Hepatocyte (in vitro differentiated cells): ENCODE data around the gene IFT172.

Source experiments
- CTCF ChIP-seq: fragments of 200-600 bp; sonication (generic); IDR thresholded peaks from 2 replicates; pipeline ENCODE4 v1.5.1; 2016; ENCODE audit warnings: antibody characterized with exemption, mild to moderate bottlenecking; ENCODE audit not compliant: poor library complexity
- EZH2 ChIP-seq: fragments of 200-600 bp; sonication (generic); IDR thresholded peaks from 2 replicates; pipeline ENCODE4 v1.6.1; 2016; ENCODE audit warnings: antibody characterized with exemption, mild to moderate bottlenecking, borderline replicate concordance

DNA sequence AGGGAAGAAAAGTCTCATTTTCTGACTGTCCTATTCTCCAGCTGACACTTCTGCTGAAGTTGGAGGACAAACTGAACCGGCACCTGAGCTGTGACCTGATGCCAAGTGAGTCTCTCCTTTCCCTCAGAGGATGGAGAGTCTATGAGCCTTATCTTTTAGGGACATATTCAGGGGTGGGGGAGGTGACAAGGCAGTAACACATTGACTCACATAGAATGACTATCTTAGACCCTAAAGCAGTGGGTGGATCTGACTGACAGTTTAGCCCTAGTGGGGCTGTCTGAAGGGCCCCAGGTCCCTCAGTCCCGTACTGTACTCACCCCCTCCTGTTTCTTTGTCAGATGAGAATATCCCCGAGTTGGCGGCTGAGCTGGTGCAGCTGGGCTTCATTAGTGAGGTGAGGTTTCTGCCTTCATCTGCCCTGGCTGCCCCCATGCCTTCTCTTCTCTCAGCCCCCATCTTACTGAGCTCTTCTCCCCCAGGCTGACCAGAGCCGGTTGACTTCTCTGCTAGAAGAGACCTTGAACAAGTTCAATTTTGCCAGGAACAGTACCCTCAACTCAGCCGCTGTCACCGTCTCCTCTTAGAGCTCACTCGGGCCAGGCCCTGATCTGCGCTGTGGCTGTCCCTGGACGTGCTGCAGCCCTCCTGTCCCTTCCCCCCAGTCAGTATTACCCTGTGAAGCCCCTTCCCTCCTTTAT is 48.2 kb downstream of the IFT172 start:
- TF ChIP-seq CTCF (no peak), EZH2 (no peak)
